Measurements from ENCODE around the gene EGR1.
"Not testable (repeated sequence)": the region's sequence is repeated elsewhere in the genome, so short reads cannot be mapped to it uniquely, and the experiment has no call there.

EGR1 gene

GRCh38 chr5:138470322-138471051 lies 5.2 kb downstream of the EGR1 start:
- no peak for DNase-seq

- DNase-seq, result no peak
Measured at GRCh38 chr5:138471052-138471361, 5.7 kb downstream of the EGR1 start.

DNA sequence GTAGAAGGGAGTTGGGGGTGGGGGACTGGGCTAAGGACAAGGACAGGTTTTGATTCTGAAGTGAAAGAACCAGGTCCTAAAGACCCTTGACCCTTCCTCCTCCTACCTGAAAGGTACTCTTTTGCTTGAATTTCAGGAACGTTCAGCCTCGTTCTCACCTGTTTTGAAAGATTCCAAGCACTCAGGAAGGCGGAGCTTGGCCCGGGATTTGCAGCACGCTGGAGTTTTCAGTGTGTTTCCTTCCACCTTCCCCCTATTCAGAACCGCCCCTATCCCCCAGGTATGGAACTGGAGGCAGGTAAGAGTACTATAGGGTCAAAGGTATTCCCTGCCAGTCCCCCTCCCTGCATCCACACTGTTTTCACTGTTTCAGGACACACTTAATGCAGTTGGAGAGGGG lies 7.1 kb downstream of the EGR1 start:
- DNase-seq, result no peak

DNA sequence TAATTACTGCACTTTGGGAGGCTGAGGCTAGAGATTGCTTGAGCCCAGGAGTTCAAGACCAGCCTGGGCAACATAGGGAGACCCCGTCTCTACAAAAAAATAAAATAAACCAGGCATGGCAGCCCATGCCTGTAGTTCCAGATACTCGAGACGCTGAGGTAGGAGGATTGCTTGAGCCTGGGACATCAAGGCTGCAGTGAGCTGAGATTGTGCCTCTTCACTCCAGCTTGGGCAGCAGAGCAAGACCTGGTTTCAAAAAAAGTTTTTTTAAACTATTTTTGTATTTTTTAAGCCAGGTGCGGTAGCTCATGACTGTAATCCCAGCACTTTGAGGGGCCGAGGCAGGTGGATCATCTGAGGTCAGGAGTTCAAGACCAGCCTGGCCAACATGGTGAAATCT lies 7.9 kb downstream of the EGR1 start:
- not testable (repeated sequence) for DNase-seq

DNA sequence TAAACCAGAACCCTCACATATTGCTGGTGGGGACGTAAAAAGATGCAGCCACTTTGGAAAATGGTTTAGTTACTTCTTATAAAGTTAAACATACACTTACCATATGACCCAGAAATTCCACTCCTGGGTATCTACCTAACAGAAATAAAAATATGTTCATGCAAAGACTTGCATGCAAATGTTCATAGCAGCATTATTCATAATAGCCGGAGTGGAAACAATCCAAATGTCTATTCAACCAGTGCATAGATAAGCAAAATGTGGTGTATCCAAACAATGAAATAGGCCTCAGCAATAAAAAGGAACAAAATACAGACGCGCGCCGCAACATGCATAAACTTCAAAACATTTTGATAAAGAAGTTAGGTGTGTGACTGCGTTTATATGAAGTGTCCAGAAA lies 11.6 kb downstream of the EGR1 start:
- no peak for DNase-seq

DNA sequence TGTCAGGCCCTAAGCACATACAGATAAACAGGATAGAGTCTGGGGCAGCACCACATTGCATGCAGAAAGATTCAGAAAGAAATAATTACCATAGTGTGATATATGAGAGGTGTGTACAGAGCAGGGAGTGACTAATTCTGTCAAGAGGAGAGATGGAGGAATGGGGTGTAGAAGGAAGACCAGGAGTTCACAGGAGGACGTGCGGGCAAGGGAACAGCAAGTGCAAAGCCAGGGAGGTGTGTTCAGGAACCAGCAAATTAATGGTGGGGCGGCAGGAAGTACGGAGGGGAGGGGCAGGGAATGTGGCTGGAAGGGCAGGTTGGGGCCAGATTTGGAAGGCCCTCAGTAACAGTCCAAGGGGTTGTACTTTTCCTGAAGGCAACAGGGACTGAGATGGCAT lies 17.4 kb downstream of the EGR1 start:
- no peak for DNase-seq

DNA sequence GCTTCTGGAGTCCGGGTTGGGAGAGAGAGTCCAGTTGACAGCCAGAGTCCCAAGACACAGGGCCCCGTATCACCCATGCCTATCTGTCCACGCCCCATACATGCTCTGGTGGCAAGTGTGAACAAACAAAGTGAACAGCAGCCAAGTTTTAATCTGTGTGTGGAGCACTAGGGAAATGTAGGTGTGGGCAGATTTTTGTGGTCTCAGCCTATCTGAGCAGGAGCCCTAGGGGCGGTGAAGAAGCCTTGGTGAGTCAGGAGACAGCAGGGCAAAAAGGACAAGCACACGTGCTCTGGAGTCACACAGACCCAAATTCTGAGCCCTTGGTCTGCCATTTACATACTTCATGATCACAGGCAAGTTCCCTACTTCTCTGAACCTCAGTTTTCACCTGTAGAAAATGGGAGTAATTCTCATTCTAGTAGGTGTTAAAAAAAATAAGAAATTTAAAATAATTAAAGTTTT lies 23.2 kb downstream of the EGR1 start:
- peak; percentile 43 to 48 (median 46) for DNase-seq

- DNase-seq, result peak; percentile 63 to 72 (median 66)
Measured at GRCh38 chr5:138489683-138490061, 24.4 kb downstream of the EGR1 start.

DNA sequence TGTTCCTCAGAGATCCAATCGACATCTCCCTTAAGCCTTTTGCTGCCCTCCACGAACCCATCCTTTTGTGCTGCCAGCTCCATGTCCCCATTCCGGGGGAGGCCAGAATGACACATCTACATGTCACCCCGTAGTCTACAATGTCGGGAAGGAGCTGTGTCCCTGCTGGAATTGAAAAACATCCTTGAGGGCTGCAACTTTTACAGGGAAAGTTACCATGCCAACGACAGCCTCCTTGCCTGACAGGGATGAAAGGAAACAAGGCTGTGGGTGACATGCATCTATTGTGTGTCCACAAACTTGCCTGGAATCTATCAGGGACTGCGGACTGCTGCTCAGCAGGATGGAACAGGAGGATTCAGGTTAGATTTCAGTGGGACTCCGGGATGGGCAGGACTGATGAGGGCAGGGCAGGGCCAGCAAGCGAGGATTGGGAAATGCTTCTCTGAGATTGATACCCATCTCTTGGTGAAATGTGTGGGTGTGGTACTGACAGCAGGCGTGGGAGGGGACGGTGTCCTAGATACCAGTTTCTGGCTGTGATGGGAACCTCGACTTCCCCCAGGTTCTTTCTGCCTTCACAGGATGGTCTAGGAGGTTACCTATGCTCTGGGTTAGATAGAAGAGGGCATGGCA lies 25.5 kb downstream of the EGR1 start:
- DNase-seq, result no peak

DNA sequence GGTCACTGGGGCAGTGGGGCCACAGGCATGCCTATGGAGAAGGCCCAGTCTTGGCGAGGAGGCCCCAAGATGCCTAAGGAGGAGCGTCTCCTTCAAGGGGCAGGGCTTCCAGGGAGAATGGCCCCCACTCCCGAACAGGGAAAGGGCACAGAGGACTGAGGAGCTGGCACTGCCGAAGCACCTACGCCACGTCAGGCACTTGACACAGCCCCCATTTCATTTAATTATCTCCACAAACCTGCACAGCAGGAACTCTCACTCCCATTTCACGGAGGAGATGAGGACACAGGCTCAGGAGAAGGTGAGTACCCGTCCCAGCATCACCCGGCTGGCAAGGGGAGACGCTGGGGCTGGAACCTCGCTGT lies 26.0 kb downstream of the EGR1 start:
- DNase-seq, result no peak

DNA sequence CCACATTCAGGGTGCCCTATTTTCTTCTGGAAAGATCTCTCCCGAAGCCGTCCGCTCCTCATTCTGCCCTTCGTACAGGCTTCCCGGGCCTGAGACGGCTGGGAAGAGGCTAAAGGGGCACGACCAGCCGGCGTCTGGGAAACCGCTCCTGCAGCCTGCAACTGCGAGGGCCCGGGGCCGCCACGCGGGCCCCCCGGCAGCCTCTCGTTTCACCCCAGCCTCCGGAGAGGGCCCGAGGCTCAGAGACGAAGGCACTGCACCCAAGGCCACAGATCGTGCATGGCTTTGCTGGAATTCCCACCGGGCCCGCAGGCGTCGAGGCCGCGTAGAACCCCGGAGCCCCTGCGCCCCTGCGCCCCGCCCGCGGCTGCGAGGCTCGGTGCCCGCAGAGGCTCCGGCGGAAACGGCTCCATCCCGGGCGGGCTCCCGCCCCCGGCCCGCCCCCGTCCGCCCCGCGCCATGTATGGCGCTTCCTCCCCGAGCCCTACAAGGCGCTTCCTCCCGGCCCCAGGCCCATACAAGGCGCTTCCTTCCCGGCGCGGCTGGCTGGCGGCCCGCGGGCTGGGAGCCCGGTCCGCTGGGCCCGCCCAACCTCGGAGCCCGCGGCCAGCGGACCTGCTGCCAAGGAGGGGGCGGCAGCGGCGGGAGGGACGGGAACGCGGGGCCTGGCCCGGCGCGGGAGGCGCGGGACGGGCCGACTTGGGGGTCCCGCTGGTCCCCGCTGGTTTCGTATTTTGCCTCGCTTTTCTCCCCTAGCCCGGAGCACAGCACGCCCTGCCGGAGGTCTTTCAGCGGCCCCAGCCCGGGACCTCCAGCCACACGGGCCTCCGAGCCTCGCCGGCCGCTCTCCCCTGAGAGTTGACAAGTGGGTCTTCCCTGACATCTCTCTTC lies 26.6 kb downstream of the EGR1 start:
- DNase-seq, result peak; percentile 87 to 94 (median 89)

- DNase-seq, result no peak
Measured at GRCh38 chr5:138492560-138493045, 27.3 kb downstream of the EGR1 start.

GRCh38 chr5:138495351-138495750 lies 30.1 kb downstream of the EGR1 start:
- no peak for DNase-seq

DNA sequence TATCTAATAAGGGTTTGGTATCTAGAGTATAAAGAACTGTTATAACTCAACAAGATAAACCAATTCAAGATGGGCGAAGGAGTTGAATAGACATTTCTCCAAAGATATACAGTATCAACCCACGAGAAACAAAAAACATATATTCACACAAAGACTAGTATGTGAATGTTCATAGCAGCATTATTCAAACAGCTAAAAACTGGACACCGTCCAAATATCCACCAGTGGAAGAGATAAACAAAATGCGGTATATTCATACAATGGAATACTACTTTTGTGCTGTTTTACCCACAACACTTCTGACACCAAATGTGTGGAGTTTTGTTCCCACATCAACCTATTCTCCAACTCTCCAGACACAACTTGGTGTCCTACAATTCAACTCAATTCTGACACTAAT lies 33.1 kb downstream of the EGR1 start:
- no peak for DNase-seq

DNA sequence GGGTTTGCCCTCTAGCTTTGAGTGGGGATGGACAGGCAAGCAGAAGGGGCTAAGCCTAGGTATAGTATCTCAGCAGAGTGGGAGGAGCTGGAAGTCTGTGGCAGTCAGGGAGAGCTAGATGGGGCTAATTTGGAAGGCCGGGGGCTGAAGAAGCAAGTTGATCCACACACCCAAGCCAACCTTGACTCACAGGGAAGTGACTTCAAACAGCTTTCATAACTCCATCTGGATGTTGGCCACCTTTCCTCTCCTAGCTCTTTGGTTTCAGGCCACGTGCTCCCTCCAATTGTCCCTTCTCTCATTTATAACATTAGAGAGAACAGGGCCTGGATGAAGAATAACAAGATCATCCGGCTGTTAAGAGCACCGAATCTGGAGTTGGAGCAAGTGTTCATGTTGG lies 36.8 kb downstream of the EGR1 start:
- no peak for DNase-seq

DNA sequence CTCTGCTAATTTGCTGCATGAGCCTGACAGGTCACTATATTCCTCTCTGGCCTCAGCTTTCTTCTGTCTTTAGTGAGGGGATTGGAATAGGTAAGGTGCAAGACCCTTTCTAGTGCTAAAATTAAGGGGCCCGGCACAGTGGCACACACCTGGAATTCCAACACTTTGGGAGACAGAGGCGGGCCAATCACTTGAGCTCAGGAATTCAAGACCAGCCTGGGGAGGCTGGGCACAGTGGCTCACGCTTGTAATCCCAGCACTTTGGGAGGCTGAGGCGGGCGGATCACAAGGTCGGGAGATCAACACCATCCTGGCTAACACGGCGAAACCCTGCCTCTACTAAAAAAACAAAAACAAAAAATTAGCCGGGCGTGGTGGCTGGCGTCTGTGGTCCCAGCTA lies 37.2 kb downstream of the EGR1 start:
- no peak for DNase-seq

- peak; percentile 71 to 85 (median 79) for DNase-seq
Measured at GRCh38 chr5:138503487-138504270, 38.4 kb downstream of the EGR1 start.

- DNase-seq, result no peak
Measured at GRCh38 chr5:138504799-138505198, 39.5 kb downstream of the EGR1 start.

DNA sequence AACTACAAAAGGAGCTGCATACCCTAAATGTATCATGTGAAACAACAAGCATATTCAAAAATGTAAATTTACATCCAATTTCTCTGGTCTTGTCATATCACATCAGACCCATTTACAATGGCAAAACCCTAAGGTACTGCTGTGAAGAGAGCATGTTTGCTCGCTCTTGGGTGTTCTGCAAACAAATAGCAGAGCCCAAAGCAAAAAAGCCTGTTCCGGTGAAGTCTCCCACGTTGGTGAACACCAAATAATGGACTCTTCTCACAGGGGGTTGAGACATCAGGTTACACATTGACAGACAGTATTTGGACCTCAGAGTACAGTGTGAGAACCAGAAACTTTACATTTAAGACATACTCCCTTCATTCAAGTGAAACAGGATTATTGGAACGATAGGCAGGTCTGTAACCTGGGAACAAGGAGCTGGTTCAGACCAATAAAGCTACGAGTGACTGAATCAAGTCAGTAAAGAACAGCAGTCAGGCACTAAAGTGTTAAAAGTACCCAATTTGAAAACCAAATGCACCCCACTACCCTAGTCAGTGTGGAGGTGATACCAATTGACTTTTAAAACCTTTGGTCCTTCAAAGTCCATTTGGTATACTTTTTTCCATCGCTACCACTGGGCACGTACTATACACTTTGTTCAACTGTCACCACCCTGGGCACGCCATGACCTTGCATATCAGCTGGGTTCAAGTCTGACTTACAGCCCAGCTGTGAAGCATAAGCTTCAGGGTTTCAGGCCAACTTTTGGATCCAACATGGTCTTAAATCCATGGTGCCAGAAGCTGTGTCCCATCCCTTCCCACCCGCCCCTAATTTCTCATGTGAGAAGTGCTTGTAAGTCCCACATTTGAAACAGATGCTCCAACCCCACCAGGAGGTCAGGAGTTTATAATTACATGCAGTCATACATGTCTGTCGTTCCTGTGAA lies 41.4 kb downstream of the EGR1 start:
- DNase-seq, result no peak

DNA sequence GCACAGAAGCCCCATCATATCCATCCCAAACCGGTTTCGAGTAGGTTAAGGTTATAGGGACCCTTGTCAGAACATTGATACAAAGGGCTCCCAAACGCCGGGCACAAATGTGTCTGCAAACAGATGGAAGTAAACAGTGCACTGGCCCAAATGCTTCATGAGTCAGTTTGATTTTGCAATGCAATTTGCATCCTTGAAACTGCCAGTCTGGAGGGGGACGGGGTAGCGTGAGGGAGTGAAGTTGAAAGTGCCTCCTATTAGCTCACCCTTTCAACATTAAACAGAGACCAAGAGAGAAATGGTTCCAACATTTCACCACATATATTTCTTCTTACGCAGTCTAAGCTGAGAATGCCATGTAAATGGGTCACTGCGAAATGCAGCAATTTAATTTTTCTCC lies 42.2 kb downstream of the EGR1 start:
- DNase-seq, result peak; percentile 62 to 72 (median 68)

- DNase-seq, result no peak
Measured at GRCh38 chr5:138508958-138509357, 43.7 kb downstream of the EGR1 start.

DNA sequence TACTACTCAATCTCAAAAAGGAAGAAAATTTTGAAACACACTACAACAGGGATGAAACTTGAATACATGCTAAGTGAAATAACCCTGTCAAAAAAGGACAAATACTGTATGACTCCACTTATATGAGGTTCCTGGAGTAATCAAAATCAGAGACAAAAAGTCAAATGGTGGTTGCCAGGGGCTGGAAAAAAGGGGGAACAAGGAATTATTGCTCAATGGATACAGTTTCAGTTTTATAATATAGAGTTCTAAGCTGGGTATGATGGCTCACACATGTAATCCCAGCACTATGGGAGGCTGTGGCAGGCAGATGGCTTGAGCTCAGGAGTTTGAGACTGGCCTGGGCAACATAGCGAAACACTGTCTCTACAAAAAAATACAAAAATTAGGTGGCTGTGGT lies 48.7 kb downstream of the EGR1 start:
- DNase-seq, result peak; percentile 31 to 63 (median 58)

Measured in suppressor macrophage treated with lipopolysaccharide for 1 hour (primary cell).